HG02970 (cell line): Measurements from ENCODE around the gene CENPP.

Source experiments
- ATAC-seq: cut with Tn5 transposase; IDR thresholded peaks from one replicate; pipeline ENCODE4 v1.9.1; 2021; ENCODE audit warnings: mild to moderate bottlenecking, moderate library complexity, moderate number of reproducible peaks; ENCODE audit not compliant: unreplicated experiment, low FRiP score

The CENPP gene

GRCh38 chr9:92647671-92648473 is 322.1 kb downstream of the CENPP start:
- no peak for ATAC-seq

- no peak for ATAC-seq
Measured at GRCh38 chr9:92648474-92648971, 322.8 kb downstream of the CENPP start.

GRCh38 chr9:92649007-92649406 is 323.3 kb downstream of the CENPP start:
- no peak for ATAC-seq

GRCh38 chr9:92650296-92650695 is 324.5 kb downstream of the CENPP start:
- ATAC-seq: no peak

- ATAC-seq: no peak
Measured at GRCh38 chr9:92650839-92651621, 325.3 kb downstream of the CENPP start.

- no peak for ATAC-seq
Measured at GRCh38 chr9:92652461-92652860, 326.7 kb downstream of the CENPP start.

- ATAC-seq: no peak
Measured at GRCh38 chr9:92654481-92655301, 328.9 kb downstream of the CENPP start.

GRCh38 chr9:92655366-92655765 is 329.6 kb downstream of the CENPP start:
- ATAC-seq: no peak

- no peak for ATAC-seq
Measured at GRCh38 chr9:92655896-92656536, 330.3 kb downstream of the CENPP start.

GRCh38 chr9:92656537-92656925 is 330.8 kb downstream of the CENPP start:
- ATAC-seq: no peak

- ATAC-seq: no peak
Measured at GRCh38 chr9:92657296-92658094, 331.7 kb downstream of the CENPP start.

GRCh38 chr9:92658176-92658575 is 332.4 kb downstream of the CENPP start:
- no peak for ATAC-seq

- no peak for ATAC-seq
Measured at GRCh38 chr9:92658611-92659010, 332.9 kb downstream of the CENPP start.

GRCh38 chr9:92659601-92660000 is 333.8 kb downstream of the CENPP start:
- ATAC-seq: no peak

- no peak for ATAC-seq
Measured at GRCh38 chr9:92660266-92660665, 334.5 kb downstream of the CENPP start.

GRCh38 chr9:92661127-92661526 is 335.4 kb downstream of the CENPP start:
- ATAC-seq: no peak

- no peak for ATAC-seq
Measured at GRCh38 chr9:92661743-92662142, 336.0 kb downstream of the CENPP start.

GRCh38 chr9:92663126-92663525 is 337.4 kb downstream of the CENPP start:
- ATAC-seq: no peak

GRCh38 chr9:92663951-92664350 is 338.2 kb downstream of the CENPP start:
- no peak for ATAC-seq
